Measurements from ENCODE around the gene NFYA. TPM values are rescaled to one million over a fixed set of nuclear protein-coding genes. Genes with fewer than 3 reads are reported as not detected.

NFYA gene
- total and polyA plus RNA-seq, 12 donors = 6.4 to 21.4 (median 13.7) TPM

GRCh38 chr6:41058783-41059181 lies 14.0 kb upstream of the NFYA start:
- no peaks in the 10 kb centered on the region for H3K27me3 ChIP-seq
- TF ChIP-seq, protein P1, sequence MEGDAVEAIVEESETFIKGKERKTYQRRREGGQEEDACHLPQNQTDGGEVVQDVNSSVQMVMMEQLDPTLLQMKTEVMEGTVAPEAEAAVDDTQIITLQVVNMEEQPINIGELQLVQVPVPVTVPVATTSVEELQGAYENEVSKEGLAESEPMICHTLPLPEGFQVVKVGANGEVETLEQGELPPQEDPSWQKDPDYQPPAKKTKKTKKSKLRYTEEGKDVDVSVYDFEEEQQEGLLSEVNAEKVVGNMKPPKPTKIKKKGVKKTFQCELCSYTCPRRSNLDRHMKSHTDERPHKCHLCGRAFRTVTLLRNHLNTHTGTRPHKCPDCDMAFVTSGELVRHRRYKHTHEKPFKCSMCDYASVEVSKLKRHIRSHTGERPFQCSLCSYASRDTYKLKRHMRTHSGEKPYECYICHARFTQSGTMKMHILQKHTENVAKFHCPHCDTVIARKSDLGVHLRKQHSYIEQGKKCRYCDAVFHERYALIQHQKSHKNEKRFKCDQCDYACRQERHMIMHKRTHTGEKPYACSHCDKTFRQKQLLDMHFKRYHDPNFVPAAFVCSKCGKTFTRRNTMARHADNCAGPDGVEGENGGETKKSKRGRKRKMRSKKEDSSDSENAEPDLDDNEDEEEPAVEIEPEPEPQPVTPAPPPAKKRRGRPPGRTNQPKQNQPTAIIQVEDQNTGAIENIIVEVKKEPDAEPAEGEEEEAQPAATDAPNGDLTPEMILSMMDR (IDR thresholded peaks at IDR 0.05) = no peak
- TF ChIP-seq POLR2A (IDR thresholded peaks at IDR 0.05) = no peak
- 66 to 82% (median 75%) methylated on average over 2 of the region's 2 CpGs for WGBS, 4 donors
- H3K27ac ChIP-seq = no peak overlapping the region
- H3K4me3 ChIP-seq = no peak overlapping the region
- no peaks in the 10 kb centered on the region for H3K36me3 ChIP-seq (replicated peaks in 1 of 2)
- no peaks in the 10 kb centered on the region for H3K9me3 ChIP-seq (replicated peaks in 1 of 3)
- H3K4me1 ChIP-seq (replicated peaks in 1 of 2) = no peaks in the 10 kb centered on the region
- no peak for DNase-seq
- intact Hi-C loops (cut with DNase I) = no loop called here

GRCh38 chr6:41059556-41059955 lies 13.2 kb upstream of the NFYA start:
- DNase-seq = no peak
- intact Hi-C loops (cut with DNase I) = no loop called here
- WGBS, 4 donors = 79 to 98% (median 92%) methylated on average over 1 of the region's 1 CpG
- H3K36me3 ChIP-seq (replicated peaks in 1 of 2) = no peaks in the 10 kb centered on the region
- no peak overlapping the region for H3K4me3 ChIP-seq
- no peak for TF ChIP-seq POLR2A (IDR thresholded peaks at IDR 0.05)
- TF ChIP-seq, protein P1 (IDR thresholded peaks at IDR 0.05) = no peak
- H3K27ac ChIP-seq = no peak overlapping the region
- no peaks in the 10 kb centered on the region for H3K27me3 ChIP-seq
- no peaks in the 10 kb centered on the region for H3K4me1 ChIP-seq (replicated peaks in 1 of 2)
- no peaks in the 10 kb centered on the region for H3K9me3 ChIP-seq (replicated peaks in 1 of 3)

GRCh38 chr6:41061196-41061726 lies 11.5 kb upstream of the NFYA start:
- no peak for DNase-seq
- Histone ChIP-seq H3K27me3 (no peaks in the 10 kb centered on the region), H3K36me3 (replicated peaks in 1 of 2) (peaks cover 0 to 10% of the 10 kb centered on the region in 2 donors), H3K4me1 (replicated peaks in 1 of 2) (no peaks in the 10 kb centered on the region), H3K4me3 (no peak overlapping the region), H3K9me3 (replicated peaks in 1 of 3) (no peaks in the 10 kb centered on the region), H3K27ac (no peak overlapping the region)
- 69 to 81% (median 78%) methylated on average over 8 to 13 of the region's 13 CpGs for WGBS, 4 donors
- intact Hi-C loops (cut with DNase I) = no loop called here
- TF ChIP-seq, protein P1 (IDR thresholded peaks at IDR 0.05) = no peak
- no peak for TF ChIP-seq POLR2A (IDR thresholded peaks at IDR 0.05)

GRCh38 chr6:41062056-41062455 lies 10.7 kb upstream of the NFYA start:
- no peak overlapping the region for H3K4me3 ChIP-seq
- intact Hi-C loops (cut with DNase I) = no loop called here
- no peak for TF ChIP-seq POLR2A (IDR thresholded peaks at IDR 0.05)
- TF ChIP-seq, protein P1 (IDR thresholded peaks at IDR 0.05) = no peak
- 80 to 91% (median 89%) methylated on average over 1 of the region's 1 CpG for WGBS, 4 donors
- no peaks in the 10 kb centered on the region for H3K9me3 ChIP-seq (replicated peaks in 1 of 3)
- no peak overlapping the region for H3K27ac ChIP-seq
- no peaks in the 10 kb centered on the region for H3K4me1 ChIP-seq (replicated peaks in 1 of 2)
- DNase-seq = no peak
- H3K27me3 ChIP-seq = no peaks in the 10 kb centered on the region
- H3K36me3 ChIP-seq (replicated peaks in 1 of 2) = peaks cover 0 to 10% of the 10 kb centered on the region in 2 donors
